GM21423 (cell line): ENCODE results near the gene ZNF490.
"Not testable (repeated sequence)": the region's sequence is repeated elsewhere in the genome, so short reads cannot be mapped to it uniquely, and the experiment has no call there.

Experiments
- ATAC-seq: cut with Tn5 transposase; IDR thresholded peaks from one replicate; pipeline ENCODE4 v1.9.1; 2021; ENCODE audit warnings: mild to moderate bottlenecking, moderate library complexity; ENCODE audit not compliant: unreplicated experiment

ZNF490 gene

DNA sequence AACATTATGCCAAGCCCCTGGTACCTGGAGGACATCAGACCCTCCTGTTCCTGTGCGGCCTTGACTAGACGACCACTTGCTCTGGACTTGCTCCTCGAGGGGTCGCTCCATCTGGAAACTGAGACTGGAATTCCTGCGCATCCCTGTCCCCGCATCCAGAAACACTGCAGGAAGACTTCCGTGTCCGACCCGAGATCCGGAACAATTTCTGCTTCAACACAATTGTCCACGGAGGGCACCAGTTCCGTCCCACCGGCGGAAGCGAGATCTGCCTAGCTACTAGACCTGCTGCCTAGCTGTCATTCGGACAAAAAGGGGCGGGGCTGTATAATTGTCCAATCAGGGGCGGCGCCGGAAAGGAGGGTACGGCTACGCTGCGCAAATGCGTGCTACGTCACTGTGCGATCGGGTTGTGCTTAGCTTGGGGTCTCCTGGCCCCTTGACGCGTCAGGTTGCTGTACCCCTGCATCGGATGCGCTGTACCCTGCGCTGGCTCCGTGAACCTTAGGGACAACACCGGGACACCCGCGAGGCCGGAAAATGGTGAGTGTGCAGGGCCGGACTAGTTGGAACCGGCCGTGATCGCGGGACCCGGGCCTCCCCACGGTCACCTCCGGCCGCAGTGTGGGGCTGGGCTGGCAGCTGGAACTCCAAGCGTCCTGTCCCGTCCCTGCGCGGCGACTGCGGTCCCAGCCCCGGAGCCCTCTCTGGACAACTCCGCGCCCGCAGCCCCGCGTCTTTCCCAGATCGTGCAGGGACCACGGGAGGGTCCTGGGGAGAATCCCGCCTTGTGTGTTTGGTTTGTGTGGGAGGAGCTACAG, at the start of gene ZNF490, which contains the start of gene ZNF791:
TSS of gene ZNF490 (minus strand) at position 274 of the 821 bp plus-strand sequence. CDS start at position 141, 133 bp downstream.
TSS of gene ZNF791 (plus strand) at position 381 of the 821 bp plus-strand sequence. CDS start at position 541, 160 bp downstream.
- peak; percentile 61 for ATAC-seq

DNA sequence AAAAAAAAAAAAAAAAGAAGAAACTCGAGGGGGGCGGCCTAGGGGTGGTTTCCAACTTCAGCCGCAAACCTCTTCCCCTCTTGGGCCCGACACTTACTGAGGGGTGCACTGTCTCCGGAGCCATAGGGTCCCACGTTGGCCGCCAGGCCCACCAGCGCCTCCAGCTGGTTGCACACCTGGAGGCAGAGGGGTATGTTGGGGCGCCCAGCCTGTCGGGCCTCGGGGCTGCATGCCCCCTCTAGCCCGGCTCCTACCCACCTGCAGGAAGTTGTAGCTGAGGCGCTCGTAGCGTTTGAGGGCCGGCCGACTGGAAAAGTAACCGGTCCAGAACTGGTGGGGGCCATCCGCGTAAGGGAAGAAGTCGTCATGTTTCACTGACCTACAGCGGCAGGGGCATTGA, 47.4 kb upstream of the ZNF490 start:
- no peak for ATAC-seq

DNA sequence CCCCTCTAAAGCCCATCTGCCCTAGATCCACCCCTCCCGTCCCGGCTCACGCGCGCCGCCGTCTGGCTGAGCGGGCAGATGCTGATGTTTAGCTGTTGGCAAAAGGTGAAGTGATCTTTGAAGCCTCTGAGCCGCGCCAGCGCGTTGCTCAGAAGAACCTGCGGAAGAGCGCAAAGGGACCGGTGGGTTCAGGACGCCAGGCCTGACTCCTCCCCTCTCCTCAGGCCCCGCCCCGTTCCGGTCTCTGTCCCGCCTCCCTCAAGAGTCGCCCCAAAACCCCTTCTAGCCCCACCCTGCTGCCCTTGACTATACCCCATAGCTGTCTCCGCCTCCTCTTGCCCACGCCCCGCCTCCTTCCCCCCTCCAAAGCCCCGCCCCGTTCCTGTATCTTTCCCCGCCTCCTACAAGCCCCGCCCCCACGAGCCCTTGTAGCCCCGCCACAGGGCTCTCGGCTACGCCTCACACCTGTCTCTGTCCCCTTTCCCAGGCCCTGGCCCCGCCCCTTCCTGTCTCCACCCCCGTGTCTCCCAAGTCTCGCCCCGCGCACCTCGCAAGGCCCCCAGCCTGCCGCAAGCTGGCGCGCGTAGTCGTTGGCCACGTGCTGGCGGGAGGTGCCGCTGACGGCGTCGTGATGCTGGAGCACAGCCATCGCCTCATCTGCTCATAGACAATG, 46.4 kb upstream of the ZNF490 start:
- no peak for ATAC-seq

DNA sequence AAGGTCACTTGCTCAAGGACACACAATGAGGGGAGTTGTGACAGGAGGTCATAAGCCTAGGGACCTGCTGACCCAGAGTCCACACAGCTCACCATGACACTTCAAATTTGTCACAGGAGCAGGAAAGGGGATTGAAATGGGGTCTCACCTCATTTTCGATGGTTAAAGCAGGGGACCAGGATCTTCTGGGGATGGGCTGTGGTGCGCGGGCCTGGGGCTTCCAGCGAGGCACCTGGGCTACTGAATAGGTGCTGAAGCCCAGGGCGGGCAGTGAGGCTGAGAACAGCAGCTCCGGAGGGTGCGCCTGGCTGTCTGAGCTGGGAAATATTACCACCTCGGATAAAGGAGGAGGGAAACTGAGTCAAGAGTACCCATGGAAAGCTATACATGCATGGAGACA, 44.9 kb upstream of the ZNF490 start:
- no peak for ATAC-seq

DNA sequence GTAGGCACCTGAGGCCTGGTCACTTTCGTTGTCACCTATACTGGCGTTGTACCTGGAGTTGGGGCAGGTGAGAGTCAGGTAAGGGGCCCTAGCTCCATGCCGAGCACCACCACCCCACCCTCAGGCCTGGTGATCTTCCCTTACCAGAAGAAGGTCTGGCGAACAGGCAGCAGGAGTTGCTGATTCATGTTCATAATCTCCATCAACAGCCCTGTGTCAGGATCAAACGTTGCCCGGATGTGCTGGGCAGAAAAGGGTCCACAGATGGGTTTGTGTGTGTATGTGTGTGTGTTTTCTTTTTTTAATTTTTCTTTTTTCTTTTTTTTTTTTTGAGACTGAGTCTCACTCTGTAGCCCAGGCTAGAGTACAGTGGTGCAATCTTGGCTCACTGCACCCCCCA, 41.6 kb upstream of the ZNF490 start:
- ATAC-seq: no peak

DNA sequence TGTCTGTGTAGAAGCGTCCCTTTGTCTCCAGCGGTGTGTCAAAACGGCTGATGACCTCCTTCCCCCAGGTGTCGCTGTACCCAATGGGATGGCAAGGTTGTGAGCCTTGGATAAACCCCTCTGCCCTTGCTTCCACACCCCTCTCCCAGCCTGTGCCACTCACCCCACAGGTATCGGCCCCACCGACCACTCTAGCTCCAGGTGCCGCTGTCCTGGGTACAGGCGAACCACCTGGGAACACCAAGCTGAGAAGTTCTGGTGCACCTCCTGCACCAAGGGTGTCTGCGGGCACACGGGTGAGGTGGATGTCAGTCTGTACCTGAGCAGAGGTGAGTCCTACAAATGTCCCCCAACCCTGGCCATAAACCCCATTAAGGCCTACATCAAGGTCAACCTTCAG, 39.3 kb upstream of the ZNF490 start:
- ATAC-seq: no peak

DNA sequence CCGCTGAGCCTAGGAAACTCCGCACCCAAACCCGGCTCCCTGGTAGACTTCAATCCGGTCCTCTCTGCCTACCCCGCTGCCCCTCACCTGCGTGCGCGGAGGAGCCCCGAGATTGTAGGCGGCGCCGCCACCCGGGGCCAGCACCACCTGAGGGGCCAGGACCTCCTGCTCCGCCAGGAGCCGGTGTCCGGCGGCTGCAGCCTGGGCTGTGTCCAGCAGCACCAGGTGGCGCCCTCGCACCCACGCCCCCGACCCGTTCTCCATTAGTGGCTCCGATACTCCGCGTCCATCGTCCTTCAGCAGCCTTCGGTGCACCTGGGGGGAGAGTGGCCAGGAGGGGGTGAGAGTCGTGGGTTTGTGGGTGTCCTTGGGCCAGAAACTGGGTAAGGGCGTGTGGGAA, 37.5 kb upstream of the ZNF490 start:
- no peak for ATAC-seq

DNA sequence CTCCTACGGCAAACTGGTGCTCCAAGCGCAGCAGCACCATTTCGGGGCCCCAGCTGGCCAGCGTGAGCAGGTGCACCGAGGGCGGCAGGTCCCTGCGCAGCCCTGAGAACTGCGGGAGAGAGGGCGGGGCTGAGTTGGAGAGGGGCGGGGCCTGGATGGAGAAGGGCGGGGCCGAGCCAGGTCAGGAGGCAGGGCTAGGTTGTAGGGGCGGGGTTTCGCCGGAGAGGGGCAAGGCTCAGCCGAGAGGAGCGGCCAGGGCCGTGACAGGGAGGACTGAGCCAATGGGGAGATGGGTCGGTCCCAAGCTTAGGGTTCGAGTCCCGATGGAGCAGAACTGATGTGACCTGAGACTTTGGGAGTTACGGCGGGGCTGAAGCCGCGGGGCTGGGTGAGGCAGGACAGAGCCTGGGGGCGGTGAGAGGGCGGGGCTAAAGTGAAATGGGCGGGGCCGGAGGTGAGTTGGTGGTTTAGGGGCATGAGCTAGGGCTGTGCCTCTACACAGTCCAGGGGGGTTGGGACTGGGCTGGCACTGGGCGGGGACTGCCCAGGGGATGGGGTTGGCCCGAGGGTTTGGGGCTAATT, 37.0 kb upstream of the ZNF490 start:
- ATAC-seq: no peak

DNA sequence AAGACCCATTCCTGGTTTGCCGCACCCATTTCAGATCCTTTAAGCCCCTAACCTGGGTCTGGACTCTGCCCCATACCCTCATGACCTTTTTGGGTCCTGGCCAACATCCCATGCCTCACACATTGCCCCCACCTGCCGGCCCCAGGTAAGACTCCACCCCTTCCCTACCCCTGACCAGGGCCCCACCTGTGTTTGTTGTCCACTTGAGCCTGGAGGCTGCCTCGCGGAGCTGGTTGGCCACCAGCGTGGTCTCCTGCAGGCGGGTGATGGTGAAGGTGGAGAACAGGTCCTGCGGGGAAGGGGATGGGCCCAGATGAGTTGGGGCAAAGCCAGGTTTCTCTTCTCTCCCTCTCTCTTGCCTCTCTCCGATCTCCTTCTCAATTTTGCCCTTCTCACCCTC, 36.4 kb upstream of the ZNF490 start:
- no peak for ATAC-seq

DNA sequence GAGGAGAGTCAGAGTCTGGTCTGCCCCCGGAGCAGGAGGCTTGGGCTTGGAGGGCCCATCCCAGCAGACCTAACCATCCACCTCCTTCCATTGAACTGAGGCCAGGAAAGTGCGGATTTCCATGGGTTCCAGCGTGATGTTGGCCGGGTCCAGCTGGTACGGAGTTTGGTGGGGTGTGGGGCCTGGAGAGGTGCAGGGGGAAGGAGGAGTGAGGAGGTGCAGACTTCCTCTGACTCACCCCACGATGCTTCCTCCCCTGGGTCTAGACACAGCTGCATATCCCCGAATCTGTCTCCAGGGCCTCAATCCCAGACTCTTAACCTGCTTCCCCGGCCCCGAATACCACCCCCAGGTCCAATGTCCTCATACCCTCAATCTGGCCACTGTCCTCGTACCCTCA, 35.9 kb upstream of the ZNF490 start:
- no peak for ATAC-seq

DNA sequence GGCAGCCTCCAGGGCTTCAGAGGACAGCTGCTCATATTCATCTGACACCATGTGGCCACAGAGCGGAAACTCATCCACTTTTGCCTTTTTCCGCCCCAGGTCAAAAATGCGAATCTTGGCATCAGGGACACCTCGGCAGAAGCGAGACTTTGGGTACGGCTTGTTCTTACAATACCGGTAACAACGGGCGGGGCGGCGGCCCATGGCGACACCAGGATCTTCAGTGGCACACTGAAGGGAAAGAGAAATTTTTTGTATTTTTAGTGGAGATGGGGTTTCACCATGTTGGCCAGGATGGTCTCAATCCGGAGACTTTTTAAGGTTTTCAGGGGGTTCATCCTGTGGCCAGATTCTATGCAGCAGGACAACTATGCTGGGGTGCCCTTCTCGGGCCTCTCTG, 33.1 kb upstream of the ZNF490 start:
- ATAC-seq: not testable (repeated sequence)

DNA sequence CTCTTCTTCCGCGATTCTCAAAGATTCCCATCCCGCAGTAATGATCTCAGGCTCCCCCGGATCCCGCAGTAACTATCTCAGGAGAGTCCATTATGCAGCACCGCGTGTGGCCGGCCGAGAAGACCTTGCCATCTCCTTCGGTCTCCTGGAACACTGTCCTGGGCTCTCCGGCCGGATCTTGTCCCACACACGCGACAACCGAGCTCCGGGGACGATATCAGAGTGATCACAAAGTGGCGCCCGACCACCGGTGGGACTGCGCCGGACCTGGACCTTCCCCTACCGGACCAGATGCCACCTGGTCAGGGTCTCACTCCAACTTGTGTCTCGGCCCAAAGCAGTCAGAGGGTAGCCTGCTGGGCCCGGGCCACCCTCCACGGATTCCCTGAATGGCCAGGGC, 31.9 kb upstream of the ZNF490 start:
- ATAC-seq: no peak

DNA sequence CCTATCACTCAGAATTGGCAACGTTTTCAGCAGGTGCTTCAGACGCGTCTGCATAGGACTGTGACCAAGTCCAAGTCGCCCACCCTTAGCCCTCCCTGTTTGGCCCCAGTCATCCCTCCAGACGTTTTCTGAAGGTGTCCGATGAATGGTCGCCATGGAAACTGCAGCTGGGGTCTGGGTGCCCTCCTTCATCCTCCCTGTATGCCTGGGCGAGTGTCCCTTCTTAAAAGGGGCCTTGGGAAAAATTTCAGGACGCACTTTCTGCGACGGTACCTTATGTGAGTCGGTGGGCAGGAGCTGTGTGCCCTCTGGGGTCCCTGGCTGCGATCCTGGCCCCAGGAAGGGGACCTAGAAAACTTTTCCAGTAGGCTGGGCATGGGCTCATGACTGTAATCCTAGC, 30.8 kb upstream of the ZNF490 start:
- no peak for ATAC-seq

DNA sequence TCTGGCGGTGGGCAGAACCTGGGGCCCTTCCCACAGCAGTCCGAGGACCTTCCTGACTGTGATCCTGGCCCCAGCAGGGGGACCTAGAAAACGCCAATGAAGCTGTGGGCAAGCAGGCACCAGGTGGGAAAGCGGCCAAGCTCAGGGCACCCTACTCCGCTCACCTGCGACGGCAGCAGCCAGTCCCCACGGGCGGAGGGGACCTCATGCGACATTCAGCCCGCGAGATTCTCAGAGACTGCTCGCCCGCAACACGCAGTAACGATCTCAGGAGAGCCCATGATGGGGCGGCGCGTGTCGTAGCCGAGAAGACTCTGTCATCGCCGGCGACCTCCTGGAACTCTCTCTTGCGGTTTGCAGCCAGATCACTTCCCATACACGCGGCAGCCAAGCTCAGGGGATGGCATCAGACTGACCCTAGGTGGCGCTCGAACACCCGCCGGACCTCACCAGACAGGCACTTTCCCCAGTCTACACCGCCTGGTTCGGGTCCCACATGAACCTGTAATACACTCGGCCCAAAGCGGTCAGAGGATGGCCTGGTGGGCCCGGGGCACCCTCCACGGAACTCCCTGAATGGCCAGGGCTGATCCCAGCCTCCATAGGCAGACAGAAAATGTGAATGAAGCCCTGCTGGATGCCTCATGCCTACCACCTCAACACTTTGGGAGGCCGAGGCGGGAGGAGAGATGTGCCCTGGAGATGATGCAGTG, 29.4 kb upstream of the ZNF490 start:
- no peak for ATAC-seq

DNA sequence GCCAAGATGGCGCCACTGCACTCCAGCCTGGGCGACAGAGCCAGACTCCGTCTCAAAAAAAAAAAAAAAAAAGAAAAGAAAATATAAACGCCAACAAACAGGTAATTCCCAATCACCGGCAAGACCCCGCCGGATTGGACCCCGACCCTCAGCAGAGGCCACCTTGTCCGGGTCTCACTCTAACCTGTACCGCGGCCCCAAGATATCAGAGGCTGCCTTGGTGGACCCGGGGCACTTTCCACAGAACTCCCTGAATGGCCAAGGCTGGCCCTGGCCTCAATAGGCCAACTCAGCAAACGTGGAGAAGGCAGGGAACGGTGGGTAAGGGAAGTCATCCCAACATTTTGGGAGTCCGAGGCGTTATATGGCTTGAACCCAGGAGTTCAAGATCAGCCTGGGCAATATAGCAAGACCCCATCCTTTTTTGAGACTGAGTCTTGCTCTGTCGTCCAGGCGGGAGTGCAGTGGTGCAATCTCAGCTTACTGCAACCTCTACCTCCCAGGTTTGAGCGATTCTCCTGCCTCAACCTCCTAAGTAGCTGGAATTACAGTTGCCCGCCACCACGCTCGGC, 28.1 kb upstream of the ZNF490 start:
- no peak for ATAC-seq

DNA sequence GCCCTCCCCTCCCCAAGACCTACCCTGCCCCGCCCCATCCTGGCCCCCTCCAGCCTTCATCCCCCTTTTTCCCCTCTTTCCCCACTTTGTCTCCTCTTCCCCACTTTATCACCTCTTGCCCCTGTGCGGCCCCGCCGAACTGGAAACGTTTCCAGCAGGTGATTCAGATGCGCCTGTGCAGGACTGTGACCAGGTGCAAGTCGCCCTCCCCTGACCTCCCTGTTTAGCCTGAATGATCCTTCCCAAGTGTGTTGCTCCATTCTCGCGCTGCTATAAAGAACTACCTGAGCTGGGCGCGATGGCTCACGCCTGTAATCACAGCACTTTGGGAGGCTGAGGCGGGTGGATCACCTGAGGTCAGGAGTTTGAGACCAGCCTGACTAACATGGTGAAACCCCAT, 26.0 kb upstream of the ZNF490 start:
- ATAC-seq: no peak

DNA sequence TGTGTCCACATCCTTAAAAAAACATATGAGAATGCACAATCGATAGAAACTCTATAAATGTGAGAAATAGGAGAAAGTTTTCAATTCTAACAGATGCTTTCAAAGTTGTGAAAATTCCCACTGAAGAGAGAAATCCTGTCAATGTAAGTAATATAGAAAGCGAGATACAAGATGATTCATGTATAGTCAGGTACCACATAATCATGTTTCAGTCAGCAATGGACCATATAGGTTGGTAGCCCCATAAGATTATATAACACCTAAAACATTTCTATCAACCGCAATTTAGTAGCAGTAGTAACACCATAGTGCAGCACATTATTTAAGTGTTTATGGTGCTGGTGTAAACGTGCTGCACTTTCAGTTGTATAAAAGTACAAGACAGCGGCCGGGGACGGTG, 18.6 kb upstream of the ZNF490 start:
- ATAC-seq: no peak

DNA sequence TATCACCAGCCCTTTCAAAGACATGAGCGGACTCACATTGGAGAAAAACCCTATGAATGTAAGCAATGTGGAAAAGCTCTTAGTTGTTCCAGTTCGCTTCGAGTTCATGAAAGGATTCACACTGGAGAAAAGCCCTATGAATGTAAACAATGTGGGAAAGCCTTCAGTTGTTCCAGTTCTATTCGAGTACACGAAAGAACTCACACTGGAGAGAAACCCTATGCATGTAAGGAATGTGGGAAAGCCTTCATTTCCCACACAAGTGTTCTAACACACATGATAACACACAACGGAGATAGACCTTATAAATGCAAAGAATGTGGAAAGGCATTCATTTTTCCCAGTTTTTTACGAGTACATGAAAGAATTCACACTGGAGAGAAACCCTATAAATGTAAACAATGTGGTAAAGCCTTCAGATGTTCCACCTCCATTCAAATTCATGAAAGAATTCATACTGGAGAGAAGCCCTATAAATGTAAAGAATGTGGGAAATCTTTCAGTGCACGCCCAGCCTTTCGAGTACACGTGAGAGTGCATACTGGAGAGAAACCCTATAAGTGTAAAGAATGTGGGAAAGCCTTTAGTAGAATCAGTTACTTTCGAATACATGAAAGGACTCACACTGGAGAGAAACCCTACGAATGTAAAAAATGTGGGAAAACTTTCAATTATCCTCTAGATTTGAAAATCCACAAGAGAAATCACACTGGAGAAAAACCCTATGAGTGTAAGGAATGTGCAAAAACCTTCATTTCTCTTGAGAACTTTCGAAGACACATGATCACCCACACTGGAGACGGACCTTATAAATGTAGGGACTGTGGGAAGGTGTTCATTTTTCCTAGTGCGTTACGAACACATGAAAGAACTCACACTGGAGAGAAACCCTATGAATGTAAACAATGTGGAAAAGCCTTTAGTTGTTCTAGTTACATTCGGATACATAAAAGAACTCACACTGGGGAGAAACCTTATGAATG, 17.7 kb upstream of the ZNF490 start:
- ATAC-seq: no peak

DNA sequence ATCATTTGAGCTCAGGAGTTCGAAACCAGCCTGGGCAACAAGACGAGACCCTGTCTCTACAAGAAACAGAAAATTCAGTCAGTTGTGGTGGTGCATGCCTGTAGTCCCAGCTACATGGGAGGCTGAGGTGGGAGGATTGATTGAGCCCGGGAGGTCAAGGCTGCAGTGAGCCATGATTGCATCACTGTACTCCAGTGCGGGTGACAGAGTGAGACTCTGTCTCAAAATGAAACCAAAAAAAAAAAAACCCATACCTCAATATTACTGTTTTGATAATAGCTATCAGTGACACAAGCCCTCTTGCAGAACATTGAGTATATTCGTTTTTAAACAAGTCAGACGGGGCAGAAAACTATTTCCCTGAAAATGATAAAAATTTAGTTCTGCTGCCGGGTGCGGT, 16.3 kb upstream of the ZNF490 start:
- no peak for ATAC-seq
